ENCODE data around the gene HSPBP1. TPM values are rescaled to one million over a fixed set of nuclear protein-coding genes. Genes with fewer than 3 reads are reported as not detected.

The HSPBP1 gene
- total and polyA plus RNA-seq, 9 of the 15 experiments (the other 6 are each of a cell fraction or from before 2014, with no cell fraction given), result 0.83 to 81.3 (median 21.8) TPM

GRCh38 chr19:55305983-55306562 is 26.2 kb upstream of the HSPBP1 start:
- no peaks in the 10 kb centered on the region for H3K79me2 ChIP-seq (ENCODE audit: control insufficient read depth, insufficient read depth, low read length)
- H3K4me1 ChIP-seq (replicated peaks in 1 of 2; ENCODE audit: control insufficient read depth in 2 of 2, insufficient read depth in 2 of 2, low read length in 2 of 2), result peaks cover 5 to 49% of the 10 kb centered on the region in 2 experiments; a peak in 4 of 5 replicates
- CTCF ChIA-PET (ENCODE audit: low intra/inter-chr PET ratio), result no interaction called here
- WGBS (ENCODE audit: insufficient coverage, low coverage, missing lambda C conversion rate), result 76% methylated on average over 15 of the region's 17 CpGs
- H3K36me3 ChIP-seq (ENCODE audit: control insufficient read depth, insufficient read depth, low read length), result peaks cover 5% of the 10 kb centered on the region; the same call in 1 of the 3 replicates
- H3K9ac ChIP-seq (ENCODE audit: insufficient read depth in 1 of 2, low read depth in 2 of 2, low read length in 2 of 2), result peak overlapping the region in 1 of 2 experiments; percentile 78; a peak in 1 of 4 replicates
- DNase-seq (ENCODE audit: extremely low read depth in 1 of 4, low spot score in 3 of 4) (no peak), ATAC-seq (peak; percentile 7; the same call in 2 of the 3 replicates), FAIRE-seq (no peak)
- POLR2A ChIA-PET, result interaction anchor here (1.0 to 1.1 kb wide), 2 partner anchors 12 to 102 kb away, joined by 3 read pairs; partner anchors contain the start of gene UBE2S
- H2AFZ ChIP-seq (ENCODE audit: low read depth, low read length), result peak overlapping the region; percentile 49; the same call in 1 of the 2 replicates
- no peaks in the 10 kb centered on the region for H3K27me3 ChIP-seq (ENCODE audit: control insufficient read depth in 2 of 2, insufficient read depth in 2 of 2, low read length in 2 of 2)
- in situ Hi-C loops (cut with MboI), result no loop called here
- H3K4me2 ChIP-seq (ENCODE audit: insufficient read depth, low read length), result no peak overlapping the region
- intact Hi-C loops (cut with micrococcal nuclease), result no loop called here
- H3K9me3 ChIP-seq (replicated peaks; ENCODE audit: control insufficient read depth, insufficient read depth, low read depth, low read length), result no peaks in the 10 kb centered on the region; the same call in 1 of the 2 replicates
- BruUV-seq (replicated peaks), result no TSS peak
- no peak overlapping the region for H3K27ac ChIP-seq (ENCODE audit: extremely low read depth, low read depth, low read length)
- H3K9me1 ChIP-seq (ENCODE audit: control insufficient read depth, insufficient read depth, low read length), result no peaks in the 10 kb centered on the region
- H3K4me3 ChIP-seq, result no peak overlapping the region
- no peaks in the 10 kb centered on the region for H4K20me1 ChIP-seq (replicated peaks; ENCODE audit: control insufficient read depth, insufficient read depth, low read length)
- TF ChIP-seq PHB (CRISPR knock-in tag; IDR thresholded peaks at IDR 0.05), result no peak
- TF ChIP-seq, protein P1, sequence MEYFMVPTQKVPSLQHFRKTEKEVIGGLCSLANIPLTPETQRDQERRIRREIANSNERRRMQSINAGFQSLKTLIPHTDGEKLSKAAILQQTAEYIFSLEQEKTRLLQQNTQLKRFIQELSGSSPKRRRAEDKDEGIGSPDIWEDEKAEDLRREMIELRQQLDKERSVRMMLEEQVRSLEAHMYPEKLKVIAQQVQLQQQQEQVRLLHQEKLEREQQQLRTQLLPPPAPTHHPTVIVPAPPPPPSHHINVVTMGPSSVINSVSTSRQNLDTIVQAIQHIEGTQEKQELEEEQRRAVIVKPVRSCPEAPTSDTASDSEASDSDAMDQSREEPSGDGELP (CRISPR knock-in tag; IDR thresholded peaks at IDR 0.05; ENCODE audit: borderline replicate concordance), result 0 out of 2 replicates have a peak, but pooled peaks have one; percentile 9
- TF ChIP-seq FOXJ3 (CRISPR knock-in tag; IDR thresholded peaks at IDR 0.05), result no peak
- no peak for TF ChIP-seq CBX8 (IDR thresholded peaks at IDR 0.05; ENCODE audit: borderline replicate concordance, extremely low read depth, low read depth, low read length, poor library complexity, severe bottlenecking)
- TF ChIP-seq POLR2G (IDR thresholded peaks at IDR 0.05; ENCODE audit: low read depth, low read length), result 0 out of 2 replicates have a peak, but pooled peaks have one; percentile 38
- TF ChIP-seq ILF3 (IDR thresholded peaks at IDR 0.05; ENCODE audit: borderline replicate concordance), result no peak
- TF ChIP-seq HMG20A (CRISPR knock-in tag; conservative IDR thresholded peaks at IDR 0.05), result no peak
- no peak for TF ChIP-seq LEF1 (IDR thresholded peaks at IDR 0.05)
- TF ChIP-seq HCFC1 (IDR thresholded peaks at IDR 0.05; ENCODE audit: low read depth, low read length), result peak; percentile 59
- TF ChIP-seq ILK (tag; IDR thresholded peaks at IDR 0.05; ENCODE audit: borderline replicate concordance, low read depth), result no peak
- TF ChIP-seq NR3C1 (CRISPR knock-in tag; IDR thresholded peaks at IDR 0.05), result no peak
- TF ChIP-seq, protein P2, sequence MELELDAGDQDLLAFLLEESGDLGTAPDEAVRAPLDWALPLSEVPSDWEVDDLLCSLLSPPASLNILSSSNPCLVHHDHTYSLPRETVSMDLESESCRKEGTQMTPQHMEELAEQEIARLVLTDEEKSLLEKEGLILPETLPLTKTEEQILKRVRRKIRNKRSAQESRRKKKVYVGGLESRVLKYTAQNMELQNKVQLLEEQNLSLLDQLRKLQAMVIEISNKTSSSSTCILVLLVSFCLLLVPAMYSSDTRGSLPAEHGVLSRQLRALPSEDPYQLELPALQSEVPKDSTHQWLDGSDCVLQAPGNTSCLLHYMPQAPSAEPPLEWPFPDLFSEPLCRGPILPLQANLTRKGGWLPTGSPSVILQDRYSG (tag; conservative IDR thresholded peaks at IDR 0.05; ENCODE audit: low read depth), result no peak
